Trophoblast cell (in vitro differentiated cells and primary cell): ENCODE results near the gene SSH2.

ENCODE experiments used
- DNase-seq, 2 donors: peaks; one replicate each; pipeline ENCODE4 v3.0.0-alpha.2; 2016
- H2AFZ ChIP-seq: 2 replicates; pipeline ENCODE4 v1.6.1; 2013; ENCODE audit warnings: low read length, moderate library complexity, mild to moderate bottlenecking; ENCODE audit not compliant: insufficient read depth, poor library complexity
- H2AK5ac ChIP-seq: 2 replicates; pipeline ENCODE4 v1.6.1; 2013; ENCODE audit warnings: mild to moderate bottlenecking, low read length
- H2BK120ac ChIP-seq: 2 replicates; pipeline ENCODE4 v1.6.1; 2013; ENCODE audit warnings: low read length, mild to moderate bottlenecking, moderate library complexity; ENCODE audit not compliant: insufficient read depth, poor library complexity
- H2BK12ac ChIP-seq: 2 replicates; pipeline ENCODE4 v1.6.1; 2013; ENCODE audit warnings: mild to moderate bottlenecking, low read length, moderate library complexity
- H2BK5ac ChIP-seq: 2 replicates; pipeline ENCODE4 v1.6.1; 2013; ENCODE audit warnings: low read length, low read depth, moderate library complexity, mild to moderate bottlenecking; ENCODE audit not compliant: poor library complexity
- H3K14ac ChIP-seq: 2 replicates; pipeline ENCODE4 v1.6.1; 2013; ENCODE audit warnings: mild to moderate bottlenecking, low read length
- H3K18ac ChIP-seq: 2 replicates; pipeline ENCODE4 v1.6.1; 2013; ENCODE audit warnings: mild to moderate bottlenecking, low read length
- H3K23ac ChIP-seq: 2 replicates; pipeline ENCODE4 v1.6.1; 2013; ENCODE audit warnings: low read length
- H3K27ac ChIP-seq: 2 replicates; pipeline ENCODE4 v1.5.1; 2013; ENCODE audit warnings: low read depth, mild to moderate bottlenecking, inconsistent platforms, low read length, moderate library complexity
- H3K27me3 ChIP-seq: 2 replicates; pipeline ENCODE4 v1.6.1; 2013; ENCODE audit warnings: inconsistent platforms, mild to moderate bottlenecking, low read length, moderate library complexity; ENCODE audit not compliant: insufficient read depth
- H3K36me3 ChIP-seq, 2 experiments: 1 replicate in 1 of 2; 2 replicates in 1 of 2; pipeline ENCODE4 v1.6.1; 2013; ENCODE audit warnings: low read length in 2 of 2, mild to moderate bottlenecking in 2 of 2, moderate library complexity in 1 of 2; ENCODE audit not compliant: insufficient read depth in 2 of 2, control insufficient read depth in 1 of 2
- H3K4ac ChIP-seq: 2 replicates; pipeline ENCODE4 v1.6.1; 2013; ENCODE audit warnings: low read depth, mild to moderate bottlenecking, low read length, moderate library complexity
- H3K4me1 ChIP-seq, 2 experiments: 1 replicate in 1 of 2; 2 replicates in 1 of 2; pipeline ENCODE4 v1.6.1; 2013; ENCODE audit warnings: low read length in 2 of 2, mild to moderate bottlenecking in 2 of 2, moderate library complexity in 1 of 2; ENCODE audit not compliant: insufficient read depth in 2 of 2, control insufficient read depth in 1 of 2
- H3K4me2 ChIP-seq: 2 replicates; pipeline ENCODE4 v1.6.1; 2013; ENCODE audit warnings: inconsistent platforms, mild to moderate bottlenecking, low read length, moderate library complexity
- H3K4me3 ChIP-seq: 2 replicates; pipeline ENCODE4 v1.5.1; 2013; ENCODE audit warnings: mild to moderate bottlenecking, low read depth, low read length, inconsistent platforms
- H3K79me1 ChIP-seq: one replicate; pipeline ENCODE4 v1.6.1; 2013; ENCODE audit warnings: low read length
- H3K79me2 ChIP-seq: 2 replicates; pipeline ENCODE4 v1.6.1; 2013; ENCODE audit warnings: low read length, mild to moderate bottlenecking; ENCODE audit not compliant: control insufficient read depth, insufficient read depth, poor library complexity
- H3K9ac ChIP-seq: 2 replicates; pipeline ENCODE4 v1.6.1; 2013; ENCODE audit warnings: mild to moderate bottlenecking, low read length
- H3K9me3 ChIP-seq: 2 replicates; pipeline ENCODE4 v1.6.1; 2013; ENCODE audit warnings: low read depth, mild to moderate bottlenecking, control low read depth, inconsistent platforms, low read length; ENCODE audit not compliant: insufficient read depth
- H4K12ac ChIP-seq: 2 replicates; pipeline ENCODE4 v1.6.1; 2013; ENCODE audit warnings: low read depth, mild to moderate bottlenecking, low read length, moderate library complexity
- H4K8ac ChIP-seq: 2 replicates; pipeline ENCODE4 v1.6.1; 2013; ENCODE audit warnings: low read depth, mild to moderate bottlenecking, low read length, moderate library complexity
- H4K91ac ChIP-seq: one replicate; pipeline ENCODE4 v1.6.1; 2013; ENCODE audit warnings: low read depth, mild to moderate bottlenecking, low read length, moderate library complexity
- WGBS: extraction: QIAGEN DNeasy Blood & Tissue Kit; methylation state at CpG from one replicate; pipeline ENCODE4 v1.1.7; 2013; ENCODE audit warnings: missing lambda C conversion rate; ENCODE audit not compliant: insufficient read length, insufficient coverage; ENCODE audit errors: extremely low coverage; 5-methylcytosine and 5-hydroxymethylcytosine counted together

The SSH2 gene

DNA sequence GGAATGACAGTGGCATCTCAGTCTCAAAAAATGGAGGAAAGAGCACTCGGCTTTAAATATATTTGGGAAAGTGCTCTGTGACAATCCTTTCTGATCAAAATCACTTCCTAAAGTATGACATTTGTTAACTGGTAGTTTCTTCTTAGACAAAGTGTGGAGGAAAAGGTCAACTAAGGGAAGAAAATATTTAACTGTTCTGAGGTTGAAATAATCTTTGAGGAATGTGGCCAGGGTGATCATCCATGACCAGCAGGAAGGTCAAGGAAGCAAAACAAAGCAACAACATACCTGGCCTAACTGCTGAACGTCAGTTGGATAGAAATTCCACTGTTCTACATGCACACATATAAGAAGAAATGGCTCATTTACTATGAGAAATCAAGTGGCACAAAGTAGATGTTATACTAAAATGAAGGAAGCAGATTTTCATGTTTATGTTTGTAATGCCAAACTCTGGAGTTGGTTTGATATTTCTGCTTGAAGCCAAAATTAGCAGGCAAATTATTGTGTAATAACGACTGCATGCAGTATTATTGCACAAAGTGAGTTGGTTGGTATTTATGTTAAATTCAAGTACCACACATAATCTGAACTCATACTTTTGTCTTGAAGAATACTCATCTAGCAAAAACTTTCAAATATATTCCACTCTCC lies 220.0 kb downstream of the SSH2 start:
- Histone ChIP-seq H3K27ac (peak overlapping the region; percentile 99), H3K4me1 (peaks cover 11 to 18% of the 10 kb centered on the region in 2 experiments), H3K23ac (no peak overlapping the region), H3K4ac (no peak overlapping the region), H2BK12ac (no peak overlapping the region), H4K8ac (no peak overlapping the region), H2AFZ (no peak overlapping the region), H3K14ac (no peak overlapping the region), H3K4me2 (no peak overlapping the region), H3K36me3 (no peaks in the 10 kb centered on the region), H3K27me3 (no peaks in the 10 kb centered on the region), H3K18ac (no peak overlapping the region), H3K79me1 (peaks cover 38% of the 10 kb centered on the region), H4K12ac (no peak overlapping the region), H2AK5ac (no peak overlapping the region), H2BK120ac (peak overlapping the region; percentile 97), H3K9me3 (no peaks in the 10 kb centered on the region), H4K91ac (no peak overlapping the region), H3K9ac (no peak overlapping the region), H2BK5ac (peak overlapping the region; percentile 98), H3K4me3 (no peak overlapping the region), H3K79me2 (peaks cover 4% of the 10 kb centered on the region)
- WGBS: no CpG with 5 or more reads among the region's 3 CpGs
- peak; percentile 63 to 93 for DNase-seq

- Histone ChIP-seq H3K79me2 (peaks cover 2% of the 10 kb centered on the region), H4K91ac (no peak overlapping the region), H3K18ac (no peak overlapping the region), H3K14ac (no peak overlapping the region), H2BK120ac (peak overlapping the region; percentile 38), H3K27me3 (no peaks in the 10 kb centered on the region), H2BK5ac (no peak overlapping the region), H3K9ac (no peak overlapping the region), H3K36me3 (peaks cover 0 to 3% of the 10 kb centered on the region in 2 experiments), H3K4me2 (no peak overlapping the region), H3K27ac (no peak overlapping the region), H3K79me1 (peaks cover 24% of the 10 kb centered on the region), H3K23ac (no peak overlapping the region), H3K9me3 (no peaks in the 10 kb centered on the region), H4K12ac (no peak overlapping the region), H2AFZ (no peak overlapping the region), H2BK12ac (no peak overlapping the region), H3K4me1 (peaks cover 8 to 15% of the 10 kb centered on the region in 2 experiments), H2AK5ac (no peak overlapping the region), H3K4me3 (no peak overlapping the region), H4K8ac (no peak overlapping the region), H3K4ac (no peak overlapping the region)
- DNase-seq: peak in 1 of 2 donors; percentile 46
These were observed 222.8 kb downstream of the SSH2 start for GRCh38 chr17:29707212-29707571.

DNA sequence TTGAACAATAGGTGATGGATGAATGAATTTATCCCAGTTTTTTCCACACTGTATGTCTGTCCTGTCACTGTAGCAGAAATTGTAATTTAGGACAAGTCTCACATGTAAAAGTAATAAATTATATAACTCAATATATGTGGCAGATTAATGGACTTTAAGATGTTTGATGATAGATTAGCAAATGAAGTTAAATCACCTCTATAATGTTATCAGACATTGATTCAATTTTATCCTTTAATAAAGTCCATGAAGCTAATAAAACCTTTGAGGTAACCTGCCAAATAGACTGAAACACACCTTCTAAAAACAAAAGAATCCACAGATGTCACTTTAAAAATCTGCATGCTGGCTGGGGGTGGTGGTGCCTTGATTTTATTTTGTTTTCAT lies 224.0 kb downstream of the SSH2 start:
- Histone ChIP-seq H2AFZ (no peak overlapping the region), H3K79me1 (peaks cover 16% of the 10 kb centered on the region), H3K4me3 (no peak overlapping the region), H2BK120ac (peak overlapping the region; percentile 51), H2BK12ac (no peak overlapping the region), H4K12ac (no peak overlapping the region), H3K27ac (no peak overlapping the region), H3K4me2 (no peak overlapping the region), H4K8ac (no peak overlapping the region), H2BK5ac (no peak overlapping the region), H3K14ac (peak overlapping the region; percentile 74), H3K27me3 (no peaks in the 10 kb centered on the region), H3K4ac (peak overlapping the region; percentile 86), H3K18ac (no peak overlapping the region), H3K4me1 (peaks cover 2 to 9% of the 10 kb centered on the region in 2 experiments), H2AK5ac (no peak overlapping the region), H3K23ac (no peak overlapping the region), H3K79me2 (no peaks in the 10 kb centered on the region), H3K36me3 (peaks cover 7 to 11% of the 10 kb centered on the region in 2 experiments), H3K9ac (no peak overlapping the region), H3K9me3 (no peaks in the 10 kb centered on the region), H4K91ac (peak overlapping the region; percentile 68)
- DNase-seq: no peak

DNA sequence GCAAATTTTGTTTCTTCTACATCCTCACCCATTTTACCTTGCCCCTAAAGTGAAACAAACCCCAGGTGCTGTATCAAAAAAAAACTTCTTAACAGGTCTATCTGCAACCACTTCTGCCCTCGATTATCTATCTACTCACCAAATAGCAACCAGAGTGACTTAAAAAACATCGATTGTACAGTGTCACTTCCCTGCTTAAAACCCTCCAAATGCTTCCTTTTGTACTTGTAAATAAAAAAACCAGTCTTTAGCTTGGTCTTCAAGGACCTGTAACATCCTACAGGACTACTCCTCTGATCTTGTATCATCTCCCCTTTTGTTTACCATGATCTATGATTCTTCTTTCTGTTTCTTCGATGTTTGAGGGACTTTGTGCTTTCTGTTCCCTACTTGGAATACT lies 224.6 kb downstream of the SSH2 start:
- no peak overlapping the region for H2BK12ac ChIP-seq
- H3K79me2 ChIP-seq: no peaks in the 10 kb centered on the region
- peaks cover 7 to 11% of the 10 kb centered on the region in 2 experiments for H3K36me3 ChIP-seq
- no peaks in the 10 kb centered on the region for H3K27me3 ChIP-seq
- H3K4me1 ChIP-seq: peaks cover 2 to 8% of the 10 kb centered on the region in 2 experiments
- H3K4me2 ChIP-seq: no peak overlapping the region
- H3K9me3 ChIP-seq: no peaks in the 10 kb centered on the region
- no peak overlapping the region for H4K91ac ChIP-seq
- H3K18ac ChIP-seq: no peak overlapping the region
- H3K4me3 ChIP-seq: no peak overlapping the region
- peaks cover 15% of the 10 kb centered on the region for H3K79me1 ChIP-seq
- H3K4ac ChIP-seq: no peak overlapping the region
- no peak overlapping the region for H3K23ac ChIP-seq
- H2BK120ac ChIP-seq: no peak overlapping the region
- no peak overlapping the region for H4K8ac ChIP-seq
- no peak overlapping the region for H2BK5ac ChIP-seq
- no peak overlapping the region for H3K14ac ChIP-seq
- no peak overlapping the region for H3K27ac ChIP-seq
- WGBS: no CpG with 5 or more reads among the region's 3 CpGs
- no peak overlapping the region for H4K12ac ChIP-seq
- DNase-seq: no peak
- no peak overlapping the region for H2AFZ ChIP-seq
- no peak overlapping the region for H2AK5ac ChIP-seq
- H3K9ac ChIP-seq: no peak overlapping the region
